GM21515 (cell line): Measurements from ENCODE around the gene SEPHS1.

Experiments
- ATAC-seq: cut with Tn5 transposase; IDR thresholded peaks from one replicate; pipeline ENCODE4 v1.9.1; 2021; ENCODE audit not compliant: unreplicated experiment

Gene SEPHS1

DNA sequence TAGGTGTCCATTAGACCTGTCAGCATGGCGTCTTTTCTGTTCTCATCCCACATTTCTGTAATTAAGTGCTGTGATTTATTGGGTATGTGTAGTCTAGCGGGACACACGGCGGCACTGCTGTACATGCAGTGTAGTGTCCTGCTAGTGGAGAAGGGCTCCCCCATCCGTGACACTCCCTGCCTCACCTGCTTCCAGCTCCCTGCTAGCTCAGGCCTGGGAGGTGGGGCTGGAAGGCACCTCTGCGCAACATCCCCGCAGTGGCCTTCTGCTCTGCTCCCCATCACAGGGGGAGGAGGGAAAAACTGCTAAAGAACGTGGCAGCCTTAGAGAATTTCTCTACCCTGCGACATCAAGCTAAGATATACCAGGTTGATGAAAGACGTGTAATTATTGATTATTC lies 19.5 kb downstream of the SEPHS1 start:
- ATAC-seq, result no peak

DNA sequence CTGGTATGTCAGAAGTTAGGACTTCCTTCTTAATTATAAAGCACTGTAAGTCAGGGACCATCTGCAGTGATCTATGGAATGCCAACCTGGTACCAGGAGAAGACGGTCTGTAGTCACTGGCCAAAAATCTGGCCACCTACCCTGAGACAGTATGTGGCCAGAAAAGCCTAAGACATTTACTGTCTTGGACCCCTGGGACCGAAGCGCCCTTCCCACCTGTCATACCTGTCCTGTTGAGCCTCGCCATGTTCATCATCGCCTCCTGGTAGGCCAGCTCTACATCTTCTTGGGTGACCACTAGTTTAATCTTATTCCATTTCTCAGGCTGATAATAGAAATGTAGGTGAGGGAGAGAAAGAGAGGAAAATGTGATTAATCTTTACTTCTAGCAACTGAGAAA lies 20.0 kb downstream of the SEPHS1 start:
- ATAC-seq, result no peak

DNA sequence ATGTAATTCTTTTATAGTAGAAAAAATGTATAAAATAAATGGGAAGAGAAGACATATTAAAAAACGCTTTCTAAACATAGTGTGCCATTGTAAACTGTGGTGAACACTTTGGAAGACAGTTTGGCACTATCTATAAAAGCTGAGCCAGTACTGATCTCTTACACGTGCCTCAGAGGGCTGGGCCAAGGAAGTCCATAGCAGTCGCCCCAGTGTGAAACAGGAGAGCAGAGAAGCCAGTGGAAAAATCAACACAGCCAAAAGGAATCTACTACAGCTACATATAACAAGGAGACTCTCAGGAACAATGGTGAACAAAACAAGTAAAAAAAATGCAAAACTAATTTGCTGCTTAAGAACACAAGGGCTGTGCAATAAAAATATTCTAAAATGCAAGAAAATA lies 20.6 kb downstream of the SEPHS1 start:
- no peak for ATAC-seq

DNA sequence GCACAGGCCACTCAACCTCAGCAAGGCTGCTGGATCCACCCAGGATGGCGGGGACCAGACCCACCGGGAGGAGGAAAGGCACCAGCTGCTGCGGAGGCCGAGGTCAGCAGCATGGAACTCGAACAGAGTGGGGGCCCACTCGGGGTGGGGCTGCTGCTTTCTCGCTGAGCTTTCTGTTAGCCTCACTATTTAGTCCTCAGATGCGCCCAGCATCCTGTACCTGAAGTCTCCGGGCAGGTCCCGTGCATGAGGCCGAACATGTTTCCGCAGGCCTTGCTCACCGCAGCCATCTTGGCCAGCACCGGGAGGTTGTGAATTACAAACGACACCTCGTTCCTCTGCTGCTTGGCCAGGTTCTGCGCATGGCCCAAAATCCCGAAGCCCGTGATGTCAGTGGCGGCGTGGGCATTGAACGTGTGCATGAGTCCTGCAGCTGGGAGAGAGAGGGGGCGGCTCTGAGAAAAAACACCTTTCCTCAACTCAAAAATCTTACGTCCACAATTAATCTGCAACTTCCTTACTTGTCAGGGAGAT lies 25.4 kb downstream of the SEPHS1 start:
- no peak for ATAC-seq

DNA sequence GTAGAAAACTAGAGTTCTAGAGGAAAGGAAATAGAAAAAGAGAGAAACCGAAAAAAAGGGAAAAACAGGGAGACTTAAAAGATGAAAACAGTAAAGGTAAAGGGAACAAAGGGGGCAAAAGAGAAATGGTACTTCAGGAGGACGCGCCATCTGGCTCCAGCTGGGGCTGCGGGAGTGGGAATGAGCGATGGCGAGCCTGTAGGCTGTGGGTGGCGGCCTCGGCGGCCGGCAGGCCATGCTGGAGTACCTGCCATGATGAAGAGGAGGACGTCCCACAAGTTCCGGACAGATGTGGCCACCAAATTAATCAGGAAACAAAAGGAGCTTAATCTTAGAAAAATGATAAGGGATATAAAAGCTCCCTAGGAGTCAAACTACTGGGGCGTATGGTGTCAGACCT lies 26.5 kb downstream of the SEPHS1 start:
- no peak for ATAC-seq

DNA sequence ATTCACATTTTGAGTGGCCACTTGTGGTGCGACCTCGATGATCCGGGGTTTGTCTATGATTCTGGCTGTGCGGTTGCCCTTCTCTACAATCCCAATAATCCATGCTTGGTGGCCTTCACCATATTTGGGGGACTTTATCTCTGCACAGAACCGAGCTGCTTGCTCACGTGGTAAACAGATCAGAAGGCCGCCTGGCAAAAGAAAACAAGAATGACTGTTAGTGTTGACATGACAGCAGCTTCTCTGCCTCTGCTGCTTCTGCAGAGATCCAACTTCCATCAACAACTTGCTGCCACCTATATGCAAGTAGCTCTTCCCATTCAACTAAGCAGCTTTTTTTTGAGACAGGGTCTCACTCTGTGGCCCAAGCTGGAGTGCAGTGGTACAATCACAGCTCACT lies 28.9 kb downstream of the SEPHS1 start:
- no peak for ATAC-seq

DNA sequence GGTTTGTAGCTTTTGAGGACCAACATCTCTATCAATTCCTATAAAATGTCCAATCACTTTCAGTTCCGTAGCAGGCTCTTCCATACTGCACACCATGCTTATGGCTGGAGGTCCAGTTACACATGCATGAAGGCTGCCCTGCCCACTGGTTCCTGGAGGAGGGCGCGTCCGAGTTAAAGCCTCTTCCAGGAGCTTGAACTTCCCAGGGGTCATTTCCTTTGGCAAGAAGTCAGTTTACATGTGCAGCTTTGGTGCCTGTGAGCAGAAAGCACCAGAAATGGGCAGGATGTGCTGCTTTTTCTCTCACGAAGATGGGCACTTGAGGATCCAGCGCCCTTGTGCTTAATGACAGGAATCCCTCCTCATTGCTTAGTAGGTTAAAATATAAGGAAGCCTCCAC lies 30.6 kb downstream of the SEPHS1 start:
- no peak for ATAC-seq

DNA sequence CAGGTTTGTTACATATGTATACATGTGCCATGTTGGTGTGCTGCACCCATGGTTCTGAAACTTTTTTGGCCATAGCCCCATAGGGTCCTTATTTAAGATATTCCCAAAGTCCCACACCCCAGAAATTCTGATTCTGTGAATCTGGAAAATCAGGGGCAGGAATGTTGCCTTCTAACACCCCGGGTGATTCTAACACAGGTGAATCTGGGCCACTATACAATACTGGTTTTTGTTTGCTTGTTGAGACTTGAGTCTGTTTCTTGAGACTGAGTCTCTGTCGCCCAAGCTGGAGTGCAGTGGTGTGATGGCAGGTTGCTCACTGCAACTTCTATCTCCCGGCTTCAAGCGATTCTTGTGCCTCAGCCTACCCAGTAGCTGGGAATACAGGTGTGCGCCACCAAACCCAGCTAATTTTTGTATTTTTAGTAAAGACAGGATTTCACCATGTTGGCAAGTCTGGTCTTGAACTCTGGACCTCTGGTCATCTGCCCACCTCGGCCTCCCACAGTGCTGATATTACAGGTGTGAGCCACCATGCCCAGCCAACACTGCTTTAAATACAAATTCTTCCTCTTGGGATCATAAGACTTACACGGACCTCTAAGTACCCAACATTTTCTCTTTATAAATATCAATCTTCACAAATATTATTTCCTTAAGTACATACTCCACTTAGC lies 31.3 kb downstream of the SEPHS1 start:
- ATAC-seq, result no peak

DNA sequence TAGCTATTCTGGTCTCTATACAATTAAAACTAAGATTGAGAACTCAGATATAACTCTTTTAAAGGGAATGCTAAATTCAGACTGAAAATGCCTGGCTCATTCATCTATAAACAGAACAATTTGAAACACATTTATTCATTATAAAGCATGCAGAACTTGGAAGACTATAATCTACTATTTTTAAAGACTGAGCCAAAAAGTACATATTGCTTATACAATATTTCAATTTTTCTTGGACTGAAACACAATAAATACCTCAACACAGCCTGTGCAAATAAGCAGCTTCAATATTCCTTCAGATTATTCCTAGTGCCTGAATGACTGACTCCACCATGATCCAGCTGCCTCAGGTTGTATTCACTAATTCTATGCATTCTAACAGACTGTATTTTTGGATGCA lies 32.7 kb downstream of the SEPHS1 start:
- ATAC-seq, result no peak

DNA sequence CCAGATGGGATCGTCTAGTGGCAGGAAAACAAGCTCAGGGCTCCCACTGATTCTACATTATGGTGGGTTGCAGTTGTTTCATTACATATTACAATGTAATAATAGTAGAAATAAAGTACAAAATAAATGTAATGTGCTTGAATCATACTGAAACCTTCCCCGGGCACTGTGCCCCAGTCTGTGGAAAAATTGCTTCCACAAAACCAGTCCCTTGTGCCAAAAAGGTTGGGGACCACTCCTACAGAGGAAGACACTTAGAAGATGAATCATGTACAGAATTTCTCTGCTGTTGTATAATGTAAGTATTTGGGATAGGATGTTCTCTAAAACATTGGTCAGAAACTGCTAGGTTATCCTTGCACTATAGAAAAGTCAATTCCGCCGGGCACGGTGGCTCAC lies 36.9 kb downstream of the SEPHS1 start:
- ATAC-seq, result no peak

DNA sequence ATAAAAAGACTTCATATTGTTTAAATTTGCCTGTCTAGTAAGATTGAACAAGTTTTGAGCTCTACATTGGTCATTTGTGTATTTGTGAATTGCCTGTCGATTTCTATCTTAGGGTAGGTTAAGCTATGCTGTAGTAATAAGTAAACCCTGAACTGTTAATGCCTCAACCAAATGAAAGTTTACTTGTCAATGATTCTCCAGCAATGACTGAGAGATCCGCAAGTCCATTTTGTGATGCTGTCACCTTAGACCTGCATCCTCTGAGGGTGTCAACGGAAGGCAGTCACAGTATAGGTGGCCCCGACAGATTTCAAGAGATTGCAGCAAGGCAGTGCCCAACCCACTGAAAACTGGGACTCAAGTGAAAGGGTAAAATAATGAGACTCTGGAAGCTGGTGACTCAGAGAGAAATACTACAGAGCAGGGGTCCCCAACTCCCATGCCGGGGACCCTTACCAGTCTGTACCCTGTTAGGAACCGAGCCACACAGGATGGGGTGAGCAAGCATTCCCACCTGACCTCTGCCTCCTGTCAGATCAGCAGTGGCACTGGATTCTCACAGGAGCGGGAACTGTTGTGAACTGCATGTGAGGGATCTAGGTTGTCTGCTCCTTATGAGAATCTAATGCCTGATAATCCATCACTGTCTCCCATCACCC lies 37.4 kb downstream of the SEPHS1 start:
- no peak for ATAC-seq

DNA sequence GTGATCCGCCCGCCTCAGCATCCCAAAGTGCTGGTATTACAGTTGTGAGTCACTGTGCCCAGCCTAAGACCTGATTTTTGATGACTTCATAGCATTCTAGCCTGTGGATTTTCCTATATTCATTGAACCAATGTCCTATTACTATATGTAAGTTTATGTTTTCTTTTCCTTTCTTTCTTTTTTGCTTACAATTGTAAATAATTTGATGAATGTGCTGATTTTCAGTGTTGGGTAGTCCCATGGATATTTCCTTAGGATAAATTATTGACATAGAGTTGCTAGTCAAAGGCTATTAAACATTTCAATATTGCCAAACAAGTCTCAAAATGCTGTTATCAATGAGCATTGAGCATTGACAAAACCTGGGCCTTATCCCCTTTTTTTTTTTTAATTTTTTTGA lies 38.3 kb downstream of the SEPHS1 start:
- no peak for ATAC-seq

DNA sequence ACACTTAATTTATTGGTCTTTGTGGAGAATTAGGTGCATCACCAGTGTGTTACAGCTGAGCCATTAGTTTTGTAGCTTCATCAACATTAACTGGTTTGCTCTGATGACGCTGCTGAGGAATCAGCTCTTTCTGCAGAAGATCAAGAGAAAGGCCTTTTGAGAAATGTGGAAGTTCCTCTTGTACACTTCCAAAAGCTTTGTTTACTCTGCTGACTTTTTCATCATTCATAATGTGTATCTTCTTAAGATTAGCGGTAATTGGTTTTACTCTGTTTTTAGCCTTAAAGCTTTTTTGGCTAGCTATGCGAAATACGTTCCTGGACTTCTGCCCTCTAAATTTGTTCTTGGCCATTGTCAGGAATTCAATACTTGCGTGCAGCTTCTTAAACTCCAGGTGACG lies 40.0 kb downstream of the SEPHS1 start:
- ATAC-seq, result no peak

DNA sequence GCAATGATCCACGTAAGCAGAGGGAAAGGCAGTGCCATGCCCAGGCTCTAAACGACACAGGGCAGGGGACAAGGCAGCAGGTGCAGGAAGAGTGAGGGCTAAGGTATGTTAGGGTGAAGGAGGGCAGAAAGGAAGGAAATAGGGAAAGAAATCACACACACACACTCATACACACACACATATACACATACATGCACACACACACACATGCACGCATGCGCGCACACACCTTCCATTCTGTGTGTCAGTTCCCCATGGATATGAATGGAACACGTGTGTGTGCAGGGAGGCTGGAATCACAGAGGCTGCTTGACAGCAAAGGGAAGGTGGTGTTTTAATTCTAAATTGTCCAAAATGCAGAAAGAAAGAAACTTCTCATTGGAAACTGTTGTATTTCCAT lies 42.0 kb downstream of the SEPHS1 start:
- no peak for ATAC-seq

DNA sequence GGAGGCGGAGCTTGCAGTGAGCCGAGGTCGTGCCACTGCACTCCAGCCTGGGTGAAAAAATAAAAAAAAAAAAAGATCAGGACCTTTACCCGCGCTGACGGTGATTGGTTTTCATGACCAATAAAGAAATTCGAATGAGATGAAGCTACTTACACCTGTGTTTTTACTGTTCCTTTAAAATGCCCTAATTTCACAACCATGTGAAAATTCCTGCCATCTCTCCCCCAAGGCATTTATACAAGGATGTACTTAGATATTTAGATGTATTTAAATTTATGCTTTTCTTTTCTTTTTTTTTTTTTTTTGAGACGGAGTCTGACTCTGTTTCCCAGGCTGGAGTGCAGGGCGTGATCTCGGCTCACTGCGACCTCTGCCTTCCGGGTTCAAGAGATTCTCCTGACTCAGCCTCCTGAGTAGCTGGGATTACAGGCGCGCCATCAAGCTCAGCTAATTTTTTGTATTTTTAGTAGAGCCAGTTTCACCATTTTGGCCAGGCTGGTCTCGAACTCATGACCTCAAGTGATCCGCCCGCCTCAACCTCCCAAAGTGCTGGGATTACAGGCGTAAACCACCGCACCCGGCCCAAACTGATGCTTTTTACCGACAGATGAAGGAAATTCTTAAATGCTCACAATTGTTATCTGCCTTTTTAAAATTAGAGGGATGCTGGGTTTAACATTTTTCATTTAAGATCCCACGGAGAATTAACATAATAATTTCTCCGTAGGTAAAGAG lies 45.1 kb downstream of the SEPHS1 start:
- ATAC-seq, result no peak

DNA sequence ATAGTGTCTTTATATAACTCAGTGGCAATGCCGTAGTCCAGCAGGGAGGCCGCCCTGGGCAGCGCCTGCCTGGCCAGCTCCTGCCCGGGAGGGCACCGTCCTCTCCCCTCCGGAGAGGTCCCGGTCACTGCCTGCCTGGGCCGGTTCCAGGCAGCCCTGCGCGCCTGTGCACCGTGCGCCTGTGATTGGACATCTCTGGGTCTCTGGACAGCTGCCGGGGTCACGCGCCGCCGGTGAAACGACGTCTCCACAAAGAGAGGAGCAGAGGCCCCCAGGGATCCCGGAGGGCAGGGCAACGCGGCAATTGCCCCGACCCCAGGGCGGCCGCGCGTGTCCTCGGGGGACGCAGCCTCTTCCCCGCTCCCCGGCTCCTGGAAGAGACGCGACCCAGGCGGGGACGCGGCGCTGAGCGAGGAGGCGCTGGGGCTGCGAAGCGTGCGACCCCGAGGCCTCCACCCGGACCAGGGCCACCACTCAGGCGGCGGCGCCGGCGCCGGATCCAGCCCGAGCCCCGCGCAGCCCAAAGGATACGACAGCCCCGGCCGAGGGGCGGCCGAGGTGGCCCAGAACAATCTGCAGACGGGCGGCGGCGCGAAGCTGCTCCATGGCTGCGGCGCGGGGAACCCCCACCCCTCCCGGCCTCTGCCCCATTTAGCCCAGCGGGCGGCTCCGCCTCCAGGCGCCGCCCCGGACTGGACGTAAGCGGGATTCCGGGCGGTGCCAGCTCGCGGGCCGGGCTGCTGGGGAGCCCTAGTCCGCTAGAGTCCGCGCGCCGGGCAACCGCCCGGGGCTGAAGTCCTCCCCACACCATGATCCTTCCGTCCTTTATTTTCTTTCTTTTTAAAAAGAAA lies 48.4 kb downstream of the SEPHS1 start, which contains the start of gene PHYH:
Gene PHYH, minus strand, starts transcription at position 628 of the 851 bp plus-strand sequence. Its CDS starts 22 bp downstream, at position 606.
- peak; percentile 71 for ATAC-seq

DNA sequence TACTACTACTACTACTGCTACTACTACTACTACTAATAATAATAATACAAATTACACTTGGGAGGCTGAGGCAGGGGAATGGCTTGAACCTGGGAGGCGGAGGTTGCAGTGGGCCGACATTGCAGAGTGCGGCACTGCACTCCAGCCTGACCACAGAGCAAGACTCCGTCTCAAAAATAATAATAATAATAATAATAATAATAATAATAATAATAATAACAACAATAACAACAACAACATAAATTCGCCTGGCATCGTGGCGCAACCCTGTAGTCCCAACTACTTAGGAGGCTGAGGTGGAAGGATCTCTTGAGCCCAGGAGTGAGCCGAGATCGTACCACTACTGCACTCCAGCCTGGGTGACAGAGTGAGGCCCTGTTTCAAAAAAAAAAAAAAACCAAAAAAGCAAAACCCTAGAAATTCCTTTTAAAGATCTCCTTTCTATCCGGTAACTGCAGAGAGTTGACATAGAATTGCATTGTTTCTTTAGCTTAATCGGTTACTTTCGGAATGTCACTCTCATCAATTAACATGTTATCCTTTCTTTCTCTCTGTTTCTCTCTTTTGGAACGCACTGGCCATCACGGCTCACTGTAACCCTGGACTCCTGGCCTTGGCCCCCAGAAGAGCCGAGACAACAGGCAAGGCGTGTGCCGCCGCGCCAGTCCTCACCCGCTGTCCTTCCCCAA lies 49.2 kb downstream of the SEPHS1 start:
- no peak for ATAC-seq

DNA sequence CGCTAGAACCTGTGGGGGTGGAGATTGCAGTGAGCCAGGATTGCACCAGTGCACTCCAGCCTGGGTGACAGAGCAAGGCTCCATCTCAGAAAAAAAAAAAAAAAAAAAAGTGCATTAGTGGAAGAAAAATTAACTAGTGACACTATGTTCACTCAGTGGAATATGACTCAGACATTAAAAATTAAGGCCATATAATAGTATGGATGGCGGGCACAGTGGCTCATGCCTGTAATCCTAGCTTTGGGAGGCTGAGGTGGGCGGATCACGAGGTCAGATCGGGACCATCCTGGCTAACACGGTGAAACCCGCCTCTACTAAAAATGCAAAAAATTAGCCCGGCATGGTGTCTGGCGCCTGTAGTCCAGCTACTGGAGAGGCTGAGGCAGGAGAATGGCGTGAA lies 51.6 kb downstream of the SEPHS1 start:
- ATAC-seq, result no peak

DNA sequence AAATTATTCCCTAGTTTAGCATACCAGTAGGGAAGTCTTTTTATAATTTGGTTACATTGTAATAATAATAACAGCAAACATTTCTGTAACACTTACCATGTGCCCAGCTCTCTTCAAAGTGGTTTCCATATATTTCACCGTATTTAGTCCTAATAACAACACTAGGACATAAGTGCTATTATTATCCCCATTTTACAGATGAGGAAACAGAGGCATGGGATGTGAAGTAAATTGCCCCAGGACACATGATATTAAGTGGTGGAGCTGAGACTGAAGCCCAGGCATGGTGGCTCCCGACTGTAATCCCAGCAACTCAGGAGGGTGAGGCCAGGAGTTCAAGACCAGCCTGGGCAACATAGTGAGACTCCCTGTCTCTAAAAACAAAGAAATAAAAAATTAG lies 53.3 kb downstream of the SEPHS1 start:
- ATAC-seq, result no peak
